CD14-positive monocyte (primary cell): ENCODE results near the gene UBE2G1. TPM values are rescaled to one million over a fixed set of nuclear protein-coding genes. Genes with fewer than 3 reads are reported as not detected.

Experiments
- DNase-seq, 3 donors: peaks; one replicate each; pipeline ENCODE4 v3.0.0-alpha.2; 2011 to 2022
- H2AFZ ChIP-seq: 2 replicates; pipeline ENCODE4 v1.6.0; 2012; ENCODE audit warnings: mild to moderate bottlenecking, low read depth, low read length, inconsistent platforms; ENCODE audit not compliant: insufficient read depth, poor library complexity, severe bottlenecking
- H3K27ac ChIP-seq, 2 donors: 1 replicate in 1 of 2; 2 replicates in 1 of 2; pipeline ENCODE4 v1.5.1; 2012 to 2013; ENCODE audit warnings: low read length in 2 of 2, control low read depth in 1 of 2, inconsistent platforms in 1 of 2, low read depth in 1 of 2, mild to moderate bottlenecking in 1 of 2
- H3K27me3 ChIP-seq, 2 donors: one replicate each; pipeline versions ENCODE4 v1.6.0 to v1.6.1; 2011 to 2013; ENCODE audit warnings: low read length in 2 of 2; ENCODE audit not compliant: control insufficient read depth in 2 of 2, insufficient read depth in 2 of 2
- H3K36me3 ChIP-seq, 2 donors: replicated peaks in 1 of 2; 1 replicate in 1 of 2; 2 replicates in 1 of 2; pipeline versions ENCODE4 v1.5.1 to v1.6.1; 2012 to 2013; ENCODE audit warnings: low read length in 2 of 2, control low read depth in 1 of 2, inconsistent platforms in 1 of 2, mild to moderate bottlenecking in 1 of 2; ENCODE audit not compliant: insufficient read depth in 2 of 2, control insufficient read depth in 1 of 2
- H3K4me1 ChIP-seq, 2 donors: 1 replicate in 1 of 2; 2 replicates in 1 of 2; pipeline versions ENCODE4 v1.5.1 to v1.6.1; 2012 to 2013; ENCODE audit warnings: low read length in 2 of 2, control low read depth in 1 of 2, inconsistent platforms in 1 of 2, mild to moderate bottlenecking in 1 of 2, moderate library complexity in 1 of 2; ENCODE audit not compliant: insufficient read depth in 2 of 2, control insufficient read depth in 1 of 2
- H3K4me2 ChIP-seq: replicated peaks from 2 replicates; pipeline ENCODE3; 2012; ENCODE audit warnings: low read length, moderate library complexity, mild to moderate bottlenecking; ENCODE audit not compliant: poor library complexity, severe bottlenecking; ENCODE audit errors: extremely low read depth
- H3K4me3 ChIP-seq, 3 experiments: fragments of 200-600 bp in 1 of 3; sonication (generic) in 1 of 3; replicated peaks in 1 of 3; 1 replicate in 2 of 3; 2 replicates in 1 of 3; pipeline ENCODE4 v1.5.1; 2011 to 2013; ENCODE audit warnings: low read length in 3 of 3, mild to moderate bottlenecking in 3 of 3, control low read depth in 2 of 3, low read depth in 2 of 3, inconsistent platforms in 1 of 3, moderate library complexity in 1 of 3
- H3K79me2 ChIP-seq: 2 replicates; pipeline ENCODE4 v1.6.0; 2012; ENCODE audit warnings: mild to moderate bottlenecking, control low read depth, inconsistent platforms, low read length, moderate library complexity; ENCODE audit not compliant: insufficient read depth
- H3K9ac ChIP-seq: 2 replicates; pipeline ENCODE4 v1.6.0; 2017; ENCODE audit warnings: low read length, mild to moderate bottlenecking; ENCODE audit not compliant: insufficient read depth, poor library complexity, severe bottlenecking
- H3K9me3 ChIP-seq, 2 donors: replicated peaks in 1 of 2; 1 replicate in 1 of 2; 2 replicates in 1 of 2; pipeline versions ENCODE4 v1.5.1 to v1.6.1; 2012 to 2013; ENCODE audit warnings: low read length in 2 of 2, control low read depth in 1 of 2; ENCODE audit not compliant: control insufficient read depth in 1 of 2, insufficient read depth in 1 of 2
- H4K20me1 ChIP-seq: 2 replicates; pipeline ENCODE4 v1.6.0; 2012; ENCODE audit warnings: mild to moderate bottlenecking, low read length, control low read depth, moderate library complexity; ENCODE audit not compliant: insufficient read depth
- H3K27ac Mint-ChIP-seq, 7 donors: one replicate each; pipeline ENCODE4 v1.8.0; 2020; ENCODE audit warnings: mild to moderate bottlenecking in 7 of 7, mixed read lengths in 7 of 7, moderate library complexity in 6 of 7, inconsistent platforms in 2 of 7
- H3K27me3 Mint-ChIP-seq, 3 donors: one replicate each; pipeline ENCODE4 v1.8.0; 2021 to 2022; ENCODE audit warnings: low read depth in 3 of 3, mild to moderate bottlenecking in 3 of 3, mixed read lengths in 3 of 3, moderate library complexity in 3 of 3, inconsistent platforms in 1 of 3
- H3K36me3 Mint-ChIP-seq, 2 donors: one replicate each; pipeline ENCODE4 v1.8.0; 2020; ENCODE audit warnings: mixed read lengths in 2 of 2, inconsistent platforms in 1 of 2, mild to moderate bottlenecking in 1 of 2
- H3K4me1 Mint-ChIP-seq: one replicate; pipeline ENCODE4 v1.8.0; 2020; ENCODE audit warnings: mild to moderate bottlenecking, mixed read lengths
- H3K4me3 Mint-ChIP-seq, 2 donors: one replicate each; pipeline ENCODE4 v1.8.0; 2020; ENCODE audit warnings: mild to moderate bottlenecking in 2 of 2, mixed read lengths in 2 of 2, moderate library complexity in 1 of 2
- H3K9me3 Mint-ChIP-seq, 7 donors: one replicate each; pipeline ENCODE4 v1.8.0; 2020 to 2022; ENCODE audit warnings: mixed read lengths in 7 of 7, mild to moderate bottlenecking in 6 of 7, moderate library complexity in 6 of 7, inconsistent platforms in 2 of 7
- CTCF ChIP-seq: fragments of 200-600 bp; IDR thresholded peaks from one replicate; pipeline ENCODE4 v1.8.0; 2022; ENCODE audit warnings: antibody characterized with exemption, mild to moderate bottlenecking
- WGBS: methylation state at CpG from one replicate; pipeline ENCODE4 v1.1.5; 2013; ENCODE audit warnings: missing lambda C conversion rate; ENCODE audit not compliant: insufficient coverage; 5-methylcytosine and 5-hydroxymethylcytosine counted together
- intact Hi-C, 2 donors: fragments of 100-400 bp; cut with micrococcal nuclease; formaldehyde crosslinking; loops; one replicate each; pipeline versions ENCODE4 v1.15.0 to v1.15.1; 2023
- polyA plus RNA-seq, 3 donors: library from polyadenylated mRNA; depleted of rRNA in 1 of 3; unstranded in 2 of 3; stranded (reverse) in 1 of 3; fragments of 300-500 nt in 2 of 3; fragments of >200 nt in 1 of 3; fragmentation: Illumina TruSeq in 2 of 3; gene quantifications; 1 replicate in 2 of 3; 2 replicates in 1 of 3; pipeline ENCODE4 v1.2.3, GENCODE V29; 2012 to 2021

The UBE2G1 gene
- polyA plus RNA-seq, 3 donors, result 18.3 to 41.4 (median 29.3) TPM

DNA sequence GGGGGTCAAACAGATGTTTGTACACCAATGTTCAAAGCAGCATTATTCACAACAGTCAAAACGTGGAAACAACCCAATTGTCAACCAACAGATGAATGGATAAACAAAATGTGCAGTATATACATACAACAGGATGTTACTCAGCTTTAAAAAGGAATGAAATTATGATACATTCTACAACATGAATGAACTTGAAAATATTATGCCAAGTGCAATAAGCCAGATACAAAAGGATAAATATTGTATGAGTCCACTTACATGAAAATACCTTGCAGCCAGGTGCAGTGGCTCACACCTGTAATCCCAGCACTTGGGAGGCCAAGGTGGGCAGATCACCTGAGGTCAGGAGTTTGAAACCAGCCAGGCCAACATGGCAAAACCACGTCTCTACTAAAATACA is 39.9 kb downstream of the UBE2G1 start:
- H3K4me1 ChIP-seq, result no peaks in the 10 kb centered on the region
- no peak overlapping the region for H3K4me2 ChIP-seq
- TF ChIP-seq CTCF, result no peak
- peaks cover 95% of the 10 kb centered on the region for H4K20me1 ChIP-seq
- WGBS, result 100% methylated on average over 1 of the region's 2 CpGs
- intact Hi-C loops, result no loop called here
- H3K27me3 ChIP-seq, result no peaks in the 10 kb centered on the region
- no peak overlapping the region for H3K4me3 ChIP-seq
- no peaks in the 10 kb centered on the region for H3K9me3 ChIP-seq
- Mint-ChIP-seq H3K4me3 (no peak overlapping the region), H3K27ac (no peak overlapping the region), H3K9me3 (peaks cover 0 to 15% (median 6%) of the 10 kb centered on the region in 7 donors), H3K4me1 (peaks cover 4% of the 10 kb centered on the region), H3K27me3 (no peaks in the 10 kb centered on the region), H3K36me3 (peaks cover 5 to 10% of the 10 kb centered on the region in 2 donors)
- H3K9ac ChIP-seq, result no peak overlapping the region
- H3K79me2 ChIP-seq, result peaks cover 96% of the 10 kb centered on the region
- no peak overlapping the region for H3K27ac ChIP-seq
- no peak for DNase-seq
- no peak overlapping the region for H2AFZ ChIP-seq
- peaks cover 0 to 4% of the 10 kb centered on the region in 2 donors for H3K36me3 ChIP-seq

GRCh38 chr17:4326112-4326511 is 40.4 kb downstream of the UBE2G1 start:
- no peak overlapping the region for H3K27ac Mint-ChIP-seq
- H3K4me2 ChIP-seq, result no peak overlapping the region
- peaks cover 4% of the 10 kb centered on the region for H3K4me1 Mint-ChIP-seq

More at GRCh38 chr17:4326112-4326511, 40.4 kb downstream of the UBE2G1 start:
- Histone ChIP-seq H3K36me3 (peaks cover 0 to 4% of the 10 kb centered on the region in 2 donors), H3K4me3 (no peak overlapping the region), H4K20me1 (peaks cover 95% of the 10 kb centered on the region), H3K27me3 (no peaks in the 10 kb centered on the region), H3K9me3 (no peaks in the 10 kb centered on the region), H2AFZ (no peak overlapping the region), H3K9ac (no peak overlapping the region), H3K4me1 (no peaks in the 10 kb centered on the region), H3K79me2 (peaks cover 98% of the 10 kb centered on the region), H3K27ac (no peak overlapping the region)
- intact Hi-C loops, result no loop called here
- Mint-ChIP-seq H3K27me3 (no peaks in the 10 kb centered on the region), H3K36me3 (peaks cover 5 to 12% of the 10 kb centered on the region in 2 donors), H3K9me3 (peaks cover 0 to 15% (median 6%) of the 10 kb centered on the region in 7 donors), H3K4me3 (no peak overlapping the region)
- no peak for TF ChIP-seq CTCF
- DNase-seq, result no peak
